Measurements from ENCODE around the gene MTRR. TPM values are rescaled to one million over a fixed set of nuclear protein-coding genes. Genes with fewer than 3 reads are reported as not detected.

The MTRR gene
- total and polyA plus RNA-seq, 2 of the 8 experiments (the other 6 are each of a cell fraction or from before 2014, with no cell fraction given) = 36.4 to 53.8 TPM

- TF ChIP-seq, protein P1, sequence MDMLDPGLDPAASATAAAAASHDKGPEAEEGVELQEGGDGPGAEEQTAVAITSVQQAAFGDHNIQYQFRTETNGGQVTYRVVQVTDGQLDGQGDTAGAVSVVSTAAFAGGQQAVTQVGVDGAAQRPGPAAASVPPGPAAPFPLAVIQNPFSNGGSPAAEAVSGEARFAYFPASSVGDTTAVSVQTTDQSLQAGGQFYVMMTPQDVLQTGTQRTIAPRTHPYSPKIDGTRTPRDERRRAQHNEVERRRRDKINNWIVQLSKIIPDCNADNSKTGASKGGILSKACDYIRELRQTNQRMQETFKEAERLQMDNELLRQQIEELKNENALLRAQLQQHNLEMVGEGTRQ (IDR thresholded peaks at IDR 0.05; ENCODE audit: low read length) = no peak
- no peak for TF ChIP-seq RFX5 (IDR thresholded peaks at IDR 0.05; ENCODE audit: borderline replicate concordance, low read depth, low read length)
- no peak for TF ChIP-seq CTBP2 (IDR thresholded peaks at IDR 0.05; ENCODE audit: borderline replicate concordance, insufficient read depth, insufficient read length, low read length)
- no peak for TF ChIP-seq CHD2 (IDR thresholded peaks at IDR 0.05; ENCODE audit: low read length)
- TF ChIP-seq TEAD4 (IDR thresholded peaks at IDR 0.05; ENCODE audit: low read depth, low read length) = no peak
- TF ChIP-seq POLR2AphosphoS5 (IDR thresholded peaks at IDR 0.05; ENCODE audit: low read depth, low read length) = no peak
- TF ChIP-seq SP1 (IDR thresholded peaks at IDR 0.05; ENCODE audit: low read depth, low read length) = no peak
- no peak for TF ChIP-seq KDM4A (IDR thresholded peaks at IDR 0.05; ENCODE audit: low read depth, low read length, severe bottlenecking)
- no peak for TF ChIP-seq SP2 (IDR thresholded peaks at IDR 0.05; ENCODE audit: low read length)
- TF ChIP-seq BRCA1 (IDR thresholded peaks at IDR 0.05; ENCODE audit: low read depth, low read length) = no peak
- no peak for TF ChIP-seq POLR2A (IDR thresholded peaks at IDR 0.05; ENCODE audit: control extremely low read depth in 1 of 2, low read depth in 2 of 2, low read length in 2 of 2)
- no peak for TF ChIP-seq SIN3A (conservative IDR thresholded peaks at IDR 0.05 in 1 of 2, IDR thresholded peaks at IDR 0.05 in 1 of 2; ENCODE audit: low read depth in 1 of 2, low read length in 2 of 2)
Measured at GRCh38 chr5:7941692-7942091, 72.7 kb downstream of the MTRR start (continued).

All from H1 (cell line).